Mesendoderm (in vitro differentiated cells): ENCODE results near the gene WDFY2.

Experiments used
- DNase-seq: peaks from one replicate; pipeline ENCODE4 v3.0.0; 2013
- H2AK5ac ChIP-seq: 2 replicates; pipeline ENCODE4 v1.6.1; 2013; ENCODE audit warnings: low read length, inconsistent platforms
- H2BK120ac ChIP-seq: 2 replicates; pipeline ENCODE4 v1.6.1; 2013; ENCODE audit warnings: low read depth, mild to moderate bottlenecking, low read length, moderate library complexity, mixed read lengths
- H2BK15ac ChIP-seq: replicated peaks from 2 replicates; pipeline ENCODE4 v1.6.1; 2013; ENCODE audit warnings: low read depth, mild to moderate bottlenecking, moderate library complexity
- H2BK5ac ChIP-seq: 2 replicates; pipeline ENCODE4 v1.6.1; 2013; ENCODE audit warnings: low read length, inconsistent platforms
- H3K18ac ChIP-seq: 2 replicates; pipeline ENCODE4 v1.6.1; 2013; ENCODE audit warnings: mild to moderate bottlenecking, low read length, mixed read lengths
- H3K23ac ChIP-seq: one replicate; pipeline ENCODE4 v1.6.1; 2013; ENCODE audit warnings: low read length
- H3K27ac ChIP-seq: 2 replicates; pipeline ENCODE4 v1.5.1; 2013; ENCODE audit warnings: low read depth, mild to moderate bottlenecking, inconsistent platforms, low read length, moderate library complexity
- H3K27me3 ChIP-seq: 2 replicates; pipeline ENCODE4 v1.6.1; 2013; ENCODE audit warnings: low read length, control low read depth, mild to moderate bottlenecking, inconsistent platforms; ENCODE audit not compliant: insufficient read depth, poor library complexity
- H3K36me3 ChIP-seq: 2 replicates; pipeline ENCODE4 v1.6.1; 2013; ENCODE audit warnings: low read length, inconsistent platforms; ENCODE audit not compliant: control insufficient read depth, insufficient read depth
- H3K4ac ChIP-seq: one replicate; pipeline ENCODE4 v1.6.1; 2013; ENCODE audit warnings: low read depth, mild to moderate bottlenecking, low read length, moderate library complexity
- H3K4me1 ChIP-seq: 2 replicates; pipeline ENCODE4 v1.6.1; 2013; ENCODE audit warnings: low read depth, low read length, inconsistent platforms; ENCODE audit not compliant: control insufficient read depth
- H3K4me2 ChIP-seq: 2 replicates; pipeline ENCODE4 v1.6.1; 2013; ENCODE audit warnings: low read length
- H3K4me3 ChIP-seq: 2 replicates; pipeline ENCODE4 v1.5.1; 2013; ENCODE audit warnings: mild to moderate bottlenecking, low read length
- H3K56ac ChIP-seq: one replicate; pipeline ENCODE4 v1.6.1; 2013; ENCODE audit warnings: low read length
- H3K79me1 ChIP-seq: 2 replicates; pipeline ENCODE4 v1.6.1; 2013; ENCODE audit warnings: low read length, inconsistent platforms
- H3K79me2 ChIP-seq: 2 replicates; pipeline ENCODE4 v1.6.1; 2013; ENCODE audit warnings: mild to moderate bottlenecking, low read length; ENCODE audit not compliant: control insufficient read depth, insufficient read depth
- H3K9ac ChIP-seq: 2 replicates; pipeline ENCODE4 v1.6.1; 2013; ENCODE audit warnings: low read length, inconsistent platforms
- H4K5ac ChIP-seq: one replicate; pipeline ENCODE4 v1.6.1; 2013; ENCODE audit warnings: low read length
- H4K8ac ChIP-seq: one replicate; pipeline ENCODE4 v1.6.1; 2013; ENCODE audit warnings: low read depth, mild to moderate bottlenecking, control low read depth, low read length, moderate library complexity
- WGBS: extraction: QIAGEN DNeasy Blood & Tissue Kit; methylation state at CpG from one replicate; pipeline ENCODE4 v1.1.7; 2013; ENCODE audit warnings: low lambda C conversion rate, missing lambda C conversion rate; ENCODE audit not compliant: insufficient coverage; ENCODE audit errors: extremely low coverage; 5-methylcytosine and 5-hydroxymethylcytosine counted together

WDFY2 gene

DNA sequence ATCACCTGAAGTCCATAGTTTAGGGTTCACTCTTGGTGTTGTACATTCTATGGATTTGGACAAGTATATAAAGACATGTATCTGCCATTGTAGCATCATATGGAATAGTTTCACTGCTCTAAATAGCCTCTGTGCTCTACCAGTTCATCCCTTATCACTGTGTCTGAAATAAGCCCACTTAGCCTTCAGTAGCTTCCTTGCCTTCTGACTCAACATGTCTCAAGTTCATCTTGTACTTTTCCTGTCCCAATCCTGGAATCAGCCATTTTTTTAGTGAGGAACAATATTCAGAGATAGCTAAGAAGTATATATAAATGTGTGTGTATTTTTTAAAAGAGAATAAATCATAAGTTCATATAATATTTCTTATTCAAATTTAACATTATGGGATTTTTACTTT, 140.5 kb downstream of the WDFY2 start:
- no peak overlapping the region for H4K5ac ChIP-seq
- H3K4me1 ChIP-seq, result no peaks in the 10 kb centered on the region
- H3K4ac ChIP-seq, result no peak overlapping the region
- H3K9ac ChIP-seq, result no peak overlapping the region
- no peak overlapping the region for H3K56ac ChIP-seq
- H3K27ac ChIP-seq, result no peak overlapping the region
- H3K27me3 ChIP-seq, result no peaks in the 10 kb centered on the region
- no peak overlapping the region for H3K4me3 ChIP-seq
- H3K23ac ChIP-seq, result no peak overlapping the region
- H3K18ac ChIP-seq, result no peak overlapping the region
- no peak overlapping the region for H2AK5ac ChIP-seq
- no peak overlapping the region for H3K4me2 ChIP-seq
- H2BK5ac ChIP-seq, result no peak overlapping the region
- no peaks in the 10 kb centered on the region for H3K79me1 ChIP-seq
- no peak overlapping the region for H4K8ac ChIP-seq
- H3K36me3 ChIP-seq, result no peaks in the 10 kb centered on the region
- no peaks in the 10 kb centered on the region for H3K79me2 ChIP-seq
- no peak overlapping the region for H2BK15ac ChIP-seq
- H2BK120ac ChIP-seq, result no peak overlapping the region
- no peak for DNase-seq

DNA sequence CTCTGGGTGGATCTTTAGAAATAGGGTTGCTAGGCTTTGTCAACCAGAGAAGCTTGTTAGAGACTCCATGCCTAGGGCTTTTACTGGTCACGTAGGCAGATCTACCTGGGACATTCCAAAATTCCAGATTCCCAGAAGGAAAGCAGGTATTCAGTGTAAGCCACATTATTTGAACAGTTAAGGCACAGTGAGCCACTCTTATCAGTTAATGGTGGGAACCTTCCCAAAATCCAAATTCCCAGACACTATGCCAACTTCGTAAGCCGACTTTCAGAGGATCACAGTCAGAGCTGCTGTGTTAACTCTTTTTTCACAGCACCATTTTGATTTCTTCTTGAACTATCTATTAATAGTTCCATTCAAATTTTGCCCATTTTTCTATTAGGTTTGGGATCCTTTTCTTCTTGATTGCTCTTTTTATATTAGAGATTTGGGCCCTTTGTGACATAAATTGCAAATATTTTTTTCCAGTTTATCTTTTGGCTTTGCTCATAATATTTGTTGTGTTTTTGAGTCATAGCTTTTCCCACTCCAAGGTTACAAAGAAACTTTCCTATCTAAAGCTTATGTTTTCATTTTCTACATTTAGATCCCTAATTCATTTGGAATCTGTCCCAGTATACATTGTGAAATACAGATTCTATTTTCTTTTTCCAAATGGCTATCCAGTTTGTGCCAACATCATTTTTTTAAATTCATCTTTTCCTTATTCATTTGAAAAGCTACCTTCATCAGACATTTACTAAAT, 142.4 kb downstream of the WDFY2 start:
- Histone ChIP-seq H3K9ac (no peak overlapping the region), H4K5ac (no peak overlapping the region), H3K79me1 (no peaks in the 10 kb centered on the region), H2AK5ac (no peak overlapping the region), H3K79me2 (no peaks in the 10 kb centered on the region), H3K4me2 (no peak overlapping the region), H3K27ac (no peak overlapping the region), H2BK120ac (no peak overlapping the region), H3K56ac (no peak overlapping the region), H2BK5ac (no peak overlapping the region), H3K18ac (no peak overlapping the region), H3K4me1 (no peaks in the 10 kb centered on the region), H3K23ac (no peak overlapping the region), H3K36me3 (no peaks in the 10 kb centered on the region), H3K27me3 (no peaks in the 10 kb centered on the region), H3K4me3 (no peak overlapping the region), H4K8ac (no peak overlapping the region), H3K4ac (no peak overlapping the region), H2BK15ac (no peak overlapping the region)
- no CpG with 5 or more reads among the region's 3 CpGs for WGBS
- DNase-seq, result no peak

GRCh38 chr13:51727634-51728274, 143.5 kb downstream of the WDFY2 start:
- no peaks in the 10 kb centered on the region for H3K36me3 ChIP-seq
- H3K4me2 ChIP-seq, result no peak overlapping the region
- no peak overlapping the region for H3K27ac ChIP-seq

GRCh38 chr13:51728275-51728673, 144.0 kb downstream of the WDFY2 start:
- Histone ChIP-seq H3K27ac (no peak overlapping the region), H3K56ac (no peak overlapping the region), H3K23ac (no peak overlapping the region), H3K79me1 (no peaks in the 10 kb centered on the region), H4K5ac (no peak overlapping the region), H2AK5ac (no peak overlapping the region), H3K9ac (no peak overlapping the region), H2BK120ac (no peak overlapping the region), H4K8ac (no peak overlapping the region), H3K27me3 (no peaks in the 10 kb centered on the region), H2BK5ac (no peak overlapping the region), H3K79me2 (no peaks in the 10 kb centered on the region), H3K4ac (no peak overlapping the region), H3K36me3 (no peaks in the 10 kb centered on the region), H3K4me3 (no peak overlapping the region), H3K18ac (no peak overlapping the region), H3K4me2 (no peak overlapping the region), H2BK15ac (no peak overlapping the region), H3K4me1 (no peaks in the 10 kb centered on the region)
- DNase-seq, result no peak
- WGBS, result no CpG with 5 or more reads among the region's 4 CpGs

More at GRCh38 chr13:51727634-51728274, 143.5 kb downstream of the WDFY2 start:
- no peak overlapping the region for H3K9ac ChIP-seq
- no peak overlapping the region for H4K5ac ChIP-seq
- no peak overlapping the region for H2AK5ac ChIP-seq
- H3K23ac ChIP-seq, result no peak overlapping the region
- DNase-seq, result no peak
- no peak overlapping the region for H4K8ac ChIP-seq
- H3K27me3 ChIP-seq, result no peaks in the 10 kb centered on the region
- no peaks in the 10 kb centered on the region for H3K4me1 ChIP-seq
- no peak overlapping the region for H3K18ac ChIP-seq
- no peaks in the 10 kb centered on the region for H3K79me1 ChIP-seq
- no peak overlapping the region for H3K4me3 ChIP-seq
- H3K79me2 ChIP-seq, result no peaks in the 10 kb centered on the region
- no peak overlapping the region for H3K56ac ChIP-seq
- no peak overlapping the region for H3K4ac ChIP-seq
- no peak overlapping the region for H2BK15ac ChIP-seq
- no peak overlapping the region for H2BK5ac ChIP-seq
- no peak overlapping the region for H2BK120ac ChIP-seq
- no CpG with 5 or more reads among the region's 8 CpGs for WGBS

- no peak overlapping the region for H2BK120ac ChIP-seq
- no peak overlapping the region for H2AK5ac ChIP-seq
- H3K4ac ChIP-seq, result no peak overlapping the region
- H4K8ac ChIP-seq, result no peak overlapping the region
- H3K4me1 ChIP-seq, result peaks cover 2% of the 10 kb centered on the region
- H3K36me3 ChIP-seq, result no peaks in the 10 kb centered on the region
- no peak overlapping the region for H3K27ac ChIP-seq
- H3K79me2 ChIP-seq, result no peaks in the 10 kb centered on the region
- no peak overlapping the region for H3K9ac ChIP-seq
- H3K4me3 ChIP-seq, result no peak overlapping the region
- no peaks in the 10 kb centered on the region for H3K79me1 ChIP-seq
- no peak overlapping the region for H3K18ac ChIP-seq
- H4K5ac ChIP-seq, result no peak overlapping the region
- no peak overlapping the region for H3K4me2 ChIP-seq
- no peak overlapping the region for H3K23ac ChIP-seq
- H3K27me3 ChIP-seq, result no peaks in the 10 kb centered on the region
- no peak overlapping the region for H2BK5ac ChIP-seq
- no CpG with 5 or more reads among the region's 10 CpGs for WGBS
- no peak overlapping the region for H2BK15ac ChIP-seq
- no peak for DNase-seq
- H3K56ac ChIP-seq, result no peak overlapping the region
Observed at GRCh38 chr13:51728972-51729371, 144.7 kb downstream of the WDFY2 start.
